Middle frontal gyrus (tissue), 1 donor: ENCODE data around the gene BTBD10.
A peak's percentile ranks its signal among the peaks of the same experiment; 100 is the strongest.

Source experiments
- DNase-seq: peaks from one replicate; pipeline ENCODE4 v3.0.0-alpha.2; 2015; ENCODE audit warnings: low spot score; ENCODE audit errors: extremely low spot score

The BTBD10 gene

GRCh38 chr11:13375798-13376197 lies 87.2 kb downstream of the BTBD10 start:
- no peak for DNase-seq

DNA sequence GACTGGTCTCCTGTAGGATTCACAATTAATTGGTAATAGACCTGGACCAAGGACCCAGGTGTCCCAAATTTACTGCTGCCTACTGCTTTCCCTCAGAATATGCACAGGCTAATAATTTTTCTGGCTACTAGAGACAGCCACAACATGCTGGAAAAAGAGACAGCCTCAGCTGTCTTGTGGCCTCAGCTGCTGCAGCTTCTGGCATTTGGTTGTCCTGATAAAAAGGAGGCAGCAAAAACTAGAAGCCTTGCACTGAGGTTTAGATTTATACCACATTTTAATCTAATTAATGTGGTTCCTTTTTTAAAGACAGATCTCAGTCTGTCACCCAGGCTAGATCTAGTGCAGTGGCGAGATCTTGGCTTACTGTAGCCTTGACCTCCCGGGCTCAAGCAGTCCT lies 89.8 kb downstream of the BTBD10 start:
- no peak for DNase-seq

DNA sequence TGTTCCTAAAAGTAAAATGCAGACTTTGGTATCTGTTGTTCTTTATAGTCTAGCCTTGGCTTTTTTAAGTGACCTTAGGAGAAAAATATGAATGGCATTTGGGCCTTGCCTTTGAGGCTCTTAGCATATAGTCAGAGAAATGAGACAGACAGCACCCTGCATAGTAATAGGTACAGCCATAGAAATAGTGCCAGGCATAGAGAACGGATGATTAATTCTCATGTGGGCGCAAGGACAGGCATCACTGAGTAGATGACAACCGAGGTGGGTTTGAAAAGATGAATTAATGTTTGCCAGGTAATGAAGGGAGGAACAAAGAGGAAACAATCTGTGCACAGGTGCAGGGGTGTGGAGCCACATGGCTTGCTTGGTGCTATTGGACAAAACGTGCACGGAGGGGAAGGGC lies 95.0 kb downstream of the BTBD10 start:
- DNase-seq: no peak

- no peak for DNase-seq
These were observed 95.9 kb downstream of the BTBD10 start for GRCh38 chr11:13367115-13367514.

GRCh38 chr11:13366266-13367026 lies 96.6 kb downstream of the BTBD10 start:
- no peak for DNase-seq

GRCh38 chr11:13364388-13364787 lies 98.6 kb downstream of the BTBD10 start:
- DNase-seq: no peak

- no peak for DNase-seq
These were observed 100.4 kb downstream of the BTBD10 start for GRCh38 chr11:13362596-13363109.

GRCh38 chr11:13358596-13359270 lies 104.3 kb downstream of the BTBD10 start:
- peak; percentile 59 for DNase-seq

GRCh38 chr11:13357232-13357631 lies 105.8 kb downstream of the BTBD10 start:
- no peak for DNase-seq

GRCh38 chr11:13355191-13355590 lies 107.8 kb downstream of the BTBD10 start:
- no peak for DNase-seq

GRCh38 chr11:13354335-13354734 lies 108.7 kb downstream of the BTBD10 start:
- DNase-seq: no peak

DNA sequence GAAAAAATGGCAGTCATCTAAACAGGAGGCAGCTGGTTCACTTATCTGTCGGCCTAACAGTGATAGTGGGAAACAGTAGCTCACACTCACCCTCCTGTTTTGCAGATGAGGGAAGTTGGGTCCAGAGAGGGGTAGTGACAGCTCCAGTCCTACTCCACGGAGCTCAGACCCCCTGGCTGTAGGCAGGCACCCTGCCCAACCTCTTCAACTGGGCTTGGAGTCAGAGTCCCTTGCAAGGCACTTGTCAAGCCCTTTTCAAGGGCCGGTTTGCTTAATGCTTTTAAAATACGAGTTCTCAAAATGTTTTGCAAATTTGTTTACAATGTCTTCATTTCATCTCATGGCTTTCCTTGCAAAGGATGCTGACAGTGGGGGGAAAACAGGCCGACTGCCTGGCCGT lies 110.3 kb downstream of the BTBD10 start:
- no peak for DNase-seq

DNA sequence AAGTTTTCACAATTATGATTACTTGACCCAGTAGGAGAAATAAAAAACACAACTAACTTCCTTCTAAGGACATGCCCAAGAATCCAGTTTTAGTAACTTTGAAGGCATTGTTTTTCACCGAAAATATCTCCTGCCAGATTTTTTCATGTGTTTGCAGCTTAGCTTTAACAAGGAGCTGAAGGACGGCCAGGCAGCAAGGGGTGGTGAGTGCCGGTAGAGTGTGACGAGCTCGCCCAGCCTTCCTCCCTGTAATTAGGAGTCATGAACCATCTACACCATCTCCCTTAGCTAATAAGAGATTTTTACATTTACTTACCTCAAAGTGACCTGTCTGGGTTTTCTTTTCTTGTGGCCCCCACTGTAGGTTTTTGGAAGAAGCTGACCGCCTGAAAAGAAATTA lies 113.4 kb downstream of the BTBD10 start:
- no peak for DNase-seq

- DNase-seq: no peak
These were observed 114.0 kb downstream of the BTBD10 start for GRCh38 chr11:13349046-13349445.

GRCh38 chr11:13348305-13348704 lies 114.7 kb downstream of the BTBD10 start:
- DNase-seq: no peak

GRCh38 chr11:13347901-13348300 lies 115.1 kb downstream of the BTBD10 start:
- DNase-seq: no peak

DNA sequence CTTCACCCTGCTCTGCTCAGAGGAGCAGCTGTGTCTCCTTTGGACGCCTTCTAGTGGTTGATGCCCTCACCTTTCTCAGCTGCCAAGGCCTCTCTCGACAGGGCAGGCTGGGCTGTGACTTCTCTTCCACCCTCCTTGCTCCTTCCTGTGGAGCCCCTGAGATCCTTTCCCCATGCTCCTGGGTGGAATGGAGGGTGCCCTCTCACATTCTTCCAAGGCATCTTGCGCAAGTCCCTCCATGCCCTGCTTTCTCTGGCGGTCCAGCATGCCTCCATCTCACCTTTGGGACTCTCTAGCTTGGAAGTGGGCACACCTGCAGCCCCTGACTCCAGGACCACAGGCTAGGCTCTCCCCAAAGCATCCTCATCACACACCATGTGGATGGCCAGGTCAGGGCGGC lies 116.6 kb downstream of the BTBD10 start:
- DNase-seq: no peak

GRCh38 chr11:13344818-13345217 lies 118.2 kb downstream of the BTBD10 start:
- DNase-seq: no peak

DNA sequence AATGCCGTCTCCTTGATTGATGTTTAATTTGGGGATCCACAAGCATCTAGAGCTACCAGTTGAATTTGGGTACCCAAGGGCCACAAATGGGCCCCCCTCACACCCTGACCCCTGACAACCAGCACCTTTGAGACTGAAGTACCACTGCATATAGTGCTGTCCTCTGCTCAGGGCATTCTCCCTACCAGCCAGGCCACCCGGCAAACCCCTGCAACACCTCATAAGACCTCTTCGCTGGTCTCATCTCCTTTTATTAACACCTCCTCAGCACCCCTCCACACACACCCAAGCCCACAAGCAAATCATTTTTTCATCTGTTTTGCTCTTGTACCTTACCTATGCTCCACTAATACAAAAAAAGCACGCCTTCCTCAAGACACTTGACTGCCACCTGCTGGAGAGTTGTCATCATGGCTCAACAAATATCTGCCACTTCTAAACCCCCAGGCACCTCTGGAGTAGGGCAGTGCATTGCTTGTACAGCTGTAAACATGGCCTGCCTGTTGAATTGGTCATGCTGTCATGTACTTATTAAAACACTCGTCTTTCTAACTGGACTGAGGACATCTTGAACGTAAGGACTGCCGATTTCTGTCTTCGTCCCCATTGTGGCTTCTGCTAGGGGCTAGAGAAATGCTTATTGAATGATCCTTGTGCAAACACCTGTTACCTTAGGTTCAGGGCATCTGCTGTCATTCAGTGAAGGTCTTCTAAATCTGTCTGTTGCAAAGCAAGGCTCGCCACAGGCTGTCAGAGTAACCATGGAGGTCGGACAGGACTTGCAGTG lies 118.9 kb downstream of the BTBD10 start:
- DNase-seq: no peak

DNA sequence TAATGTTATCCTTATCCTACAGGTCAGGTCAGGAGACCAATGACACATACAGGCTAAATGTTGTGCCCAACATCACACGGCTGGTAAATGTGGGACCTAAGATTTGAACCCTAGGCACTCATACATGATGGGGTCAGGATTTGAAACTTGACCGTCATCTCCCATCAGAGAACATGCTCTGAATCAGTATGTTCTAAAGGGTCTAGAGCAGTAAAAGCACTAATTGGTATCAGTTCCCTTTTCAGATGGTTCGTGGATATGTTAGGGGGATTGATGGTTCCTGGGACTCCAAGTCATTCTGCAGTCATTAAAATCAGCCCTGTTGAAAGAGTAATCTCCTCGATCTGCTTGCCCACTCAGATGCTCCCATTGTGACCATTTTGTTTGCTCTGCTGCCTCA lies 120.0 kb downstream of the BTBD10 start:
- DNase-seq: no peak

GRCh38 chr11:13341026-13341425 lies 122.0 kb downstream of the BTBD10 start:
- no peak for DNase-seq
